ENCODE results near the gene TBX10. TPM values are rescaled to one million over a fixed set of nuclear protein-coding genes. Genes with fewer than 3 reads are reported as not detected.
"Not testable (repeated sequence)": the region's sequence is repeated elsewhere in the genome, so short reads cannot be mapped to it uniquely, and the experiment has no call there.

The TBX10 gene
- polyA plus RNA-seq (2013, experiment 1 of 2) = not detected
- polyA plus RNA-seq (2013, experiment 2 of 2) = not detected

- no peak within 1 kb of the TSS for H3K9ac ChIP-seq (ENCODE audit: low read depth, low read length)
- H3K9me3 ChIP-seq (ENCODE audit: insufficient read depth, low read depth, low read length) = no peaks in the 10 kb centered on the region
- H3K4me3 ChIP-seq (ENCODE audit: low read length) = no peak within 1 kb of the TSS
- H3K4me1 ChIP-seq (ENCODE audit: insufficient read depth, low read length) = no peaks in the 10 kb centered on the region
- peaks cover 27% of the 10 kb centered on the region for H3K27me3 ChIP-seq (ENCODE audit: insufficient read depth, low read length)
- H3K27ac ChIP-seq (ENCODE audit: low read depth, low read length) = no peak within 1 kb of the TSS
- no peaks in the 10 kb centered on the region for H3K36me3 ChIP-seq (ENCODE audit: insufficient read depth, low read length)
- WGBS = 89% methylated on average over 18 of the region's 18 CpGs
These were observed at the start of gene TBX10 for GRCh38 chr11:67639438-67639859. TSS of gene TBX10 (minus strand) at chr11:67639763. CDS start at chr11:67639472, 291 bp downstream.

DNA sequence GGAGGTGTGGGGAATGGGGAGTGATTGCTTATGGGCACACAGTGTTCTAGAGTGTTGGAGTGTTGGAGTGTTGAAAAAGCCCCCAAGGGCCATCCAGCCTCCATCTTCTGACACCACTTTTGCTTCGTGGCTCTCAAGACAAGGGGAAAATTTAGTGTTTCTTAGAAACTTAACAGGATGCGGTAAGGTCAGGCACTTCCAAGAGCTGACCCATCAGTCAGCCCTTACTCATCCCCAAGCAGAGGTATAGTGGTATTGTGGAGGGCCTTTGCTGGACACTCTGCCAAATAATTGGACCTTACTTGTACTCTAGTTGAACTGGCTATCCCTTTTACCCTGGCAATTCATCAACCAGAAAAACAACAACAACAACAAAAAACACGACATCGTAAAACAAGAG is 49.6 kb upstream of the TBX10 start:
- H3K27me3 ChIP-seq (ENCODE audit: insufficient read depth, low read length) = no peaks in the 10 kb centered on the region
- H3K9ac ChIP-seq (ENCODE audit: low read depth, low read length) = no peak overlapping the region
- H3K27ac ChIP-seq (ENCODE audit: low read depth, low read length) = no peak overlapping the region
- no peaks in the 10 kb centered on the region for H3K4me1 ChIP-seq (ENCODE audit: insufficient read depth, low read length)
- H3K4me3 ChIP-seq (ENCODE audit: low read length) = no peak overlapping the region
- WGBS = 95% methylated on average over 4 of the region's 4 CpGs
- no peaks in the 10 kb centered on the region for H3K9me3 ChIP-seq (ENCODE audit: insufficient read depth, low read depth, low read length)
- H3K36me3 ChIP-seq (ENCODE audit: insufficient read depth, low read length) = no peaks in the 10 kb centered on the region

- Histone ChIP-seq H3K9ac (ENCODE audit: low read depth, low read length) (no peak overlapping the region), H3K36me3 (ENCODE audit: insufficient read depth, low read length) (no peaks in the 10 kb centered on the region), H3K27ac (ENCODE audit: low read depth, low read length) (no peak overlapping the region), H3K4me1 (ENCODE audit: insufficient read depth, low read length) (0 out of 2 replicates have a peak, but pooled peaks cover 3% of the 10 kb centered on the region), H3K9me3 (ENCODE audit: insufficient read depth, low read depth, low read length) (no peaks in the 10 kb centered on the region), H3K27me3 (ENCODE audit: insufficient read depth, low read length) (no peaks in the 10 kb centered on the region), H3K4me3 (ENCODE audit: low read length) (no peak overlapping the region)
- 91% methylated on average over 2 of the region's 2 CpGs for WGBS
These were observed 48.4 kb upstream of the TBX10 start for GRCh38 chr11:67687986-67688385.

GRCh38 chr11:67685641-67686332 is 46.2 kb upstream of the TBX10 start:
- not testable (repeated sequence) for H3K27ac ChIP-seq (ENCODE audit: low read depth, low read length); H3K9ac ChIP-seq (ENCODE audit: low read depth, low read length); H3K4me1 ChIP-seq (ENCODE audit: insufficient read depth, low read length); H3K36me3 ChIP-seq (ENCODE audit: insufficient read depth, low read length); H3K9me3 ChIP-seq (ENCODE audit: insufficient read depth, low read depth, low read length); H3K4me3 ChIP-seq (ENCODE audit: low read length); H3K27me3 ChIP-seq (ENCODE audit: insufficient read depth, low read length)
- 91% methylated on average over 7 of the region's 8 CpGs for WGBS

DNA sequence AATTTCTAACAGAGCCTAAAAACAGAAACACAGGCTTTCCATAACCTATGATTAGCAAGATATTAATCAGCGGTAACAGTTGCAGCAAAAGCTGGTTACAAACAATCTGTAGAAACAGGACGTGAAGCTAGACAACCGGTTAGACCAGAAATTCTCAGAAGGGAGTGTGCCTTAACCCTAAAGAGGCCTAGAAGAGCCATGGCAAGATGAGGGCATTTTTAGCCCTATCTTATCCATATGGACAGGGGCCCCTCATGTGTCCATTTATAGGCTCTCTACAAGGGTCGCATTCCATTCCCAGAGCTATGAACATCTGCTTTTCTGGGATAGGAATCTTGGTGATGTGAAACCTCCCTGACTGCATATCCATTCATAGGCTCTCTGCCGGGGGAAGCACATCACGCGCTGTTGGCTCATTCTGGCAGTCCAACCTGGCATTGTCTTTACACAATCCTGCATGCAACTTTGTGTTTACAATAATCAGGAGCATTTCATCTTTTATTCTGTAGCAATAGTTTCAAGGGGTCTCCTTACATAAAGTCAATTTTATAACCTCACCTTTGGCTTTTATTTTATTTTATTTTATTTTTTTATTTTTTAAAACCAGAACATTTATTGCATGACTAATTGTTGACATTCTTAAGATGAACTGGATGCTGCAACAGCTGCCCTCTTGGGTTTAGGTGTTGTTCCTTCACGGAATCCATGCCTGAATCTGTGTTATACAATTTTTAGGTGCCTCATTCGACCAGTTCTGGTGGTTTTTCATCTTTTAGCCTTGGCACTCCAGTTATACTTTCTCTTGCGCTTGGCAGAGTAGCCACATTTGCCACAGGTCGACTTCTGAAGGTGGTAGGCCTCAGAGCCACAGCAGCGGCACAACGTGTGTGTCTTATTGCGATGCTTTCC is 42.8 kb upstream of the TBX10 start:
- H3K9me3 ChIP-seq (ENCODE audit: insufficient read depth, low read depth, low read length); H3K36me3 ChIP-seq (ENCODE audit: insufficient read depth, low read length); H3K4me3 ChIP-seq (ENCODE audit: low read length); H3K4me1 ChIP-seq (ENCODE audit: insufficient read depth, low read length); H3K27ac ChIP-seq (ENCODE audit: low read depth, low read length); H3K9ac ChIP-seq (ENCODE audit: low read depth, low read length); H3K27me3 ChIP-seq (ENCODE audit: insufficient read depth, low read length): not testable (repeated sequence)
- WGBS = 96% methylated on average over 14 of the region's 14 CpGs

- WGBS = 68% methylated on average over 3 of the region's 3 CpGs
- Histone ChIP-seq H3K27ac (ENCODE audit: low read depth, low read length) (no peak overlapping the region), H3K36me3 (ENCODE audit: insufficient read depth, low read length) (no peaks in the 10 kb centered on the region), H3K27me3 (ENCODE audit: insufficient read depth, low read length) (no peaks in the 10 kb centered on the region), H3K4me1 (ENCODE audit: insufficient read depth, low read length) (0 out of 2 replicates have a peak, but pooled peaks cover 3% of the 10 kb centered on the region), H3K9ac (ENCODE audit: low read depth, low read length) (no peak overlapping the region), H3K4me3 (ENCODE audit: low read length) (no peak overlapping the region), H3K9me3 (ENCODE audit: insufficient read depth, low read depth, low read length) (no peaks in the 10 kb centered on the region)
These were observed 41.3 kb upstream of the TBX10 start for GRCh38 chr11:67680696-67681470.

DNA sequence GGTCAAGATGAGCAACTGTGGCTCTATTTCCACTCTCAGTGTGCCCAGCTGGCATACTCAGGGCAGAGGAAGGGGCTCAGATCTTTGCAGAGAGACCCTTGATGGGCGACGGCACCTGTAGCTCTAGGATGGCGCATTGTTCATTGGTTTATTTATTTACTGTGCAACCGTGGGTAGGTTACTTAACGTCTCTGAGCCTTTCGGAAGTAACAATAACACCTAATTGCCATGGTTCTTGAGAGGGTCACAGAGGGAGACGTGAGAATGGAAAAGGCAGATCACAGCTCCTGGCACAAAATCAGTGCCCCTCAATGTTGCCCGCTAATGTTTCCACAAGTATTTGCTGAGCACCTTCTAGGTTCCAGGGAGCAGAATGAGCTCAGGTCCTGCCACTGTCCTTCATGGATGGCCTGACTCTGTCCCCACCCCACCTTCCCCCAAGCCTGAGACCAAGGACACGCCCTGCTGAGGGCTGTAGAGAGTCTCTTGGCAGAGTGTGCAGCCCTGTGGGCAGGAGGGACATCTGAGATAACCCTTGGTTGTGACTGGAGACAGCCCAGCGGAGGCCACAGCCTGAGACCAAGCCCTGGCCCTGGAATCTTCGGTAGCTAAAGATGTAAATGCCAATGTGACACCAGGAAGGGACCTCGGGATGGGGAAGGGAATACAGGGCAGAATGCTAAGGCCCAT is 35.6 kb upstream of the TBX10 start:
- 92% methylated on average over 12 of the region's 12 CpGs for WGBS
- Histone ChIP-seq H3K27ac (ENCODE audit: low read depth, low read length) (no peak overlapping the region), H3K9ac (ENCODE audit: low read depth, low read length) (no peak overlapping the region), H3K4me3 (ENCODE audit: low read length) (no peak overlapping the region), H3K9me3 (ENCODE audit: insufficient read depth, low read depth, low read length) (no peaks in the 10 kb centered on the region), H3K36me3 (ENCODE audit: insufficient read depth, low read length) (no peaks in the 10 kb centered on the region), H3K4me1 (ENCODE audit: insufficient read depth, low read length) (peaks cover 3% of the 10 kb centered on the region; the same call in 1 of the 2 replicates), H3K27me3 (ENCODE audit: insufficient read depth, low read length) (no peaks in the 10 kb centered on the region)

DNA sequence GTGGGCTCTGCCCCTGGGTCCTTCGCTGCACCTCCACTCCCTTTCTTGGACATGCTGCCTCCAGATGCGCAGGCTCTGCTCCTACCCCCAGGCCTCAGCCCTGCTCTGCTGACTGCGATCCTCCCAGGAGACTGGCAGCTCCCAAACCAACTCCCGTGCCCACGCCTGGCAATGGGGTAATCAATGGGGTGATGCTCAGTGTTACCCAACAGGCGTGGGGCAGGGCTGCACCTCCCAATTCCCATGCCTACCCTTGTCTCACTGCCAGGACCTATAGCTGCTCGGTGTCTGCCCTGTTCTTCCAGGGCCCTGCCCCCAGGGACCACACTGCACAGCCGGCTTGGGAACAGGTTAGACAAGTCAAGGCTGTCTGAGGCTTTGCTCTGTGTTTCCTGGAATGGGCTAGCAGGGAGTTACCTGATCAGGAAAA is 34.9 kb upstream of the TBX10 start, which contains the start of gene ALDH3B2:
ALDH3B2 (minus strand) TSS at position 182 of the 430 bp plus-strand sequence. CDS start 7,688 bp downstream, outside the sequence.
- Histone ChIP-seq H3K36me3 (ENCODE audit: insufficient read depth, low read length) (no peaks in the 10 kb centered on the region), H3K27me3 (ENCODE audit: insufficient read depth, low read length) (no peaks in the 10 kb centered on the region), H3K4me3 (ENCODE audit: low read length) (no peak within 1 kb of the TSS), H3K9me3 (ENCODE audit: insufficient read depth, low read depth, low read length) (no peaks in the 10 kb centered on the region), H3K9ac (ENCODE audit: low read depth, low read length) (no peak within 1 kb of the TSS), H3K4me1 (ENCODE audit: insufficient read depth, low read length) (peaks cover 3% of the 10 kb centered on the region; the same call in 1 of the 2 replicates), H3K27ac (ENCODE audit: low read depth, low read length) (no peak within 1 kb of the TSS)
- 94% methylated on average over 8 of the region's 8 CpGs for WGBS

- no peak overlapping the region for H3K4me3 ChIP-seq (ENCODE audit: low read length)
- no peaks in the 10 kb centered on the region for H3K36me3 ChIP-seq (ENCODE audit: insufficient read depth, low read length)
- peaks cover 3% of the 10 kb centered on the region; the same call in 1 of the 2 replicates for H3K4me1 ChIP-seq (ENCODE audit: insufficient read depth, low read length)
- H3K27ac ChIP-seq (ENCODE audit: low read depth, low read length) = no peak overlapping the region
- H3K9me3 ChIP-seq (ENCODE audit: insufficient read depth, low read depth, low read length) = no peaks in the 10 kb centered on the region
- WGBS = 79% methylated on average over 8 of the region's 8 CpGs
- H3K9ac ChIP-seq (ENCODE audit: low read depth, low read length) = no peak overlapping the region
- H3K27me3 ChIP-seq (ENCODE audit: insufficient read depth, low read length) = no peaks in the 10 kb centered on the region
These were observed 34.3 kb upstream of the TBX10 start for GRCh38 chr11:67673902-67674301.

DNA sequence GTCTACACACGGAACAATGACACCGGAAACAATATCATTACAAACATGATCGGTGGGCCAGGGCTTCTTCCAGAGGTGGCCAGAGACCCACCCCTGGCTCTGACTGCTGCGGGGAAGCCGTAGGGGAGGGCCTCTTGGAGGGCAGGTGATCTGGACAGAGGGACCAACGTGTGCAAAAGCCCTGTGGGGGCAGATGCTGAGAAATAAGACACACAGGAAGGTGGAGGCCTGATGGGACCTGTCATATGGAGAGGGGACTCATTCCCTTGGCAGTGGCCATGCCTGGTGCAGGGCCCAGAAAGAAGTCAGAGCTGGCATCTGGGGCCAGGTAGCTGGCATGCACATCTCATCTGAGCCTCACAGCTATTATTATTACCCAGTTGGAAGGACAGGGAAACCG is 33.8 kb upstream of the TBX10 start:
- no peaks in the 10 kb centered on the region for H3K27me3 ChIP-seq (ENCODE audit: insufficient read depth, low read length)
- no peaks in the 10 kb centered on the region for H3K36me3 ChIP-seq (ENCODE audit: insufficient read depth, low read length)
- no peak overlapping the region for H3K27ac ChIP-seq (ENCODE audit: low read depth, low read length)
- H3K9me3 ChIP-seq (ENCODE audit: insufficient read depth, low read depth, low read length) = no peaks in the 10 kb centered on the region
- H3K9ac ChIP-seq (ENCODE audit: low read depth, low read length) = no peak overlapping the region
- H3K4me1 ChIP-seq (ENCODE audit: insufficient read depth, low read length) = peaks cover 3% of the 10 kb centered on the region; the same call in 1 of the 2 replicates
- H3K4me3 ChIP-seq (ENCODE audit: low read length) = no peak overlapping the region
- WGBS = 90% methylated on average over 7 of the region's 7 CpGs
